HCT116 (cell line): ENCODE results near the gene METTL6.

Experiments
- EZH2 ChIP-seq: fragments of 200-600 bp; sonication (generic); IDR thresholded peaks from 2 replicates; pipeline ENCODE4 v1.6.1; 2017; ENCODE audit warnings: antibody characterized with exemption, mixed run types
- EZH2phosphoT487 ChIP-seq: fragments of 200-600 bp; IDR thresholded peaks from 2 replicates; pipeline ENCODE4 v1.6.1; 2018; ENCODE audit warnings: antibody characterized with exemption, borderline replicate concordance
- POLR2A ChIP-seq: IDR thresholded peaks from 2 replicates; pipeline ENCODE4 v1.7.0; 2011; ENCODE audit warnings: borderline replicate concordance; ENCODE audit not compliant: insufficient read depth, insufficient read length; ENCODE audit errors: extremely low read depth
- POLR2AphosphoS5 ChIP-seq: IDR thresholded peaks from 2 replicates; pipeline ENCODE4 v1.6.1; 2011; ENCODE audit warnings: mild to moderate bottlenecking, low read depth, low read length, moderate library complexity
- RAD21 ChIP-seq: IDR thresholded peaks from 2 replicates; pipeline ENCODE4 v1.6.1; 2012; ENCODE audit warnings: low read depth, mild to moderate bottlenecking
- SP1 ChIP-seq: IDR thresholded peaks from 2 replicates; pipeline ENCODE4 v1.6.1; 2012; ENCODE audit warnings: low read depth
- TCF7L2 ChIP-seq: IDR thresholded peaks from 2 replicates; pipeline ENCODE4 v1.7.0; 2011; ENCODE audit warnings: borderline replicate concordance, inconsistent platforms; ENCODE audit not compliant: insufficient read depth, insufficient read length; ENCODE audit errors: extremely low read depth
- YY1 ChIP-seq: IDR thresholded peaks from 2 replicates; pipeline ENCODE4 v1.6.1; 2011; ENCODE audit warnings: low read length, low read depth, moderate library complexity, mild to moderate bottlenecking; ENCODE audit not compliant: insufficient replicate concordance; ENCODE audit errors: extremely low read depth
- ZNF274 ChIP-seq: fragments of 200-500 bp; sonication (Bioruptor generic); IDR thresholded peaks from 2 replicates; pipeline ENCODE4 v1.6.1; 2014; ENCODE audit warnings: mild to moderate bottlenecking, low read depth, low read length, inconsistent platforms
- TF ChIP-seq, protein P1 (sequence below), 3 experiments: fragments of 200-600 bp in 1 of 3; sonication (generic) in 1 of 3; IDR thresholded peaks in 2 of 3; conservative IDR thresholded peaks in 1 of 3; 2 replicates each; pipeline ENCODE4 v1.5.1; 2012 to 2017; ENCODE audit warnings: low read depth in 2 of 3, low read length in 2 of 3, antibody characterized with exemption in 1 of 3, borderline replicate concordance in 1 of 3, control low read depth in 1 of 3, mild to moderate bottlenecking in 1 of 3, mixed read lengths in 1 of 3, mixed run types in 1 of 3, moderate library complexity in 1 of 3; ENCODE audit not compliant: insufficient read depth in 1 of 3
- TF ChIP-seq, protein P2 (sequence below): IDR thresholded peaks from 2 replicates; pipeline ENCODE4 v1.6.1; 2012; ENCODE audit warnings: low read depth
- TF ChIP-seq, protein P3 (sequence below): IDR thresholded peaks from 2 replicates; pipeline ENCODE4 v1.6.1; 2011; ENCODE audit warnings: mild to moderate bottlenecking, low read length, moderate library complexity; ENCODE audit not compliant: insufficient replicate concordance; ENCODE audit errors: extremely low read depth
- TF ChIP-seq, protein P4 (sequence below): IDR thresholded peaks from 2 replicates; pipeline ENCODE4 v1.6.1; 2012

DNA sequence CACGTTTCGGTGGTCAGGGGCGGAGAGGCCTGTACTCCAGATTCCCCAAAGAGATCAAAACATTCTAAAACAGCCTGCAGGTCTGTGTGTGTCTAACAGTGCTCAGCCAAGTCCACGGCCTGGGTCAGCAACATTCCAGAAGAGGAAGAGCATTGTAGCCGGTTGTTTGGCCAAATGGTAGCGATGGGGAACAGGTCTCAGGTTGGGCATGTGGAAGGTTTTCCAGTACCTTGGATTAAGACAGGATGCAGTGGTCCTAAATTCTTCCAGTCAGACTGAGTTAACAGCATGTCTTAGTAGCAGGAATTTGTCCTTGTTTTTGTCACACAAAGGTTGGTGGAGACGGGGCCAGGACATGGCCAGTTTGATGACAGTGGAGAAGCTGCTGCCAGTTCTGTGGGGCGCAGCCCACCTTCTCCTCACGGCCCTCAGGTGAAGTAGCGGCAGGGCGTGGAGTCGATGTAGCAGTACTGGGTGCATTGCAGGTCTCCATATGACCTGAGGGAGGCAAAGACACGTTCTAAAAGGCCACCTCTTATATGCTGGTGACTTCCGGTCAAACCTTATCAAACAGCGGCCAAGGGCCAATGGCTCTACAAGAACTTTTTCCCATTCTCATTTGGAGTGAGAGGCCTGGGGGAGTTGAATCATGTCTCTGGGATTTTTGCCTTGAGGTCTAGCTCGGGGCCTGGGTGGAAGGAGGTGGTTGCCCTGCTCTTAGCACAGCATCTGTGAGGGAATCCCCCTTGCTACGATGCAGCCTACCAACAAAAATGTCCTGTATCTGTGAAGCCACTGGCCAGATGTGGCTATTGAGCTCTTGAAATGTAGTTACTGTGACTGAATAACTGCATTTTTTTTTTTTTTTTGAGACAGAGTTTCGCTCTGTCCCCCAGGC lies 24.1 kb upstream of the METTL6 start:
- TF ChIP-seq POLR2A (no peak), RAD21 (no peak), EZH2 (no peak), POLR2AphosphoS5 (no peak), EZH2phosphoT487 (no peak), YY1 (no peak), ZNF274 (no peak), SP1 (no peak), TCF7L2 (no peak)
- TF ChIP-seq, protein P1, sequence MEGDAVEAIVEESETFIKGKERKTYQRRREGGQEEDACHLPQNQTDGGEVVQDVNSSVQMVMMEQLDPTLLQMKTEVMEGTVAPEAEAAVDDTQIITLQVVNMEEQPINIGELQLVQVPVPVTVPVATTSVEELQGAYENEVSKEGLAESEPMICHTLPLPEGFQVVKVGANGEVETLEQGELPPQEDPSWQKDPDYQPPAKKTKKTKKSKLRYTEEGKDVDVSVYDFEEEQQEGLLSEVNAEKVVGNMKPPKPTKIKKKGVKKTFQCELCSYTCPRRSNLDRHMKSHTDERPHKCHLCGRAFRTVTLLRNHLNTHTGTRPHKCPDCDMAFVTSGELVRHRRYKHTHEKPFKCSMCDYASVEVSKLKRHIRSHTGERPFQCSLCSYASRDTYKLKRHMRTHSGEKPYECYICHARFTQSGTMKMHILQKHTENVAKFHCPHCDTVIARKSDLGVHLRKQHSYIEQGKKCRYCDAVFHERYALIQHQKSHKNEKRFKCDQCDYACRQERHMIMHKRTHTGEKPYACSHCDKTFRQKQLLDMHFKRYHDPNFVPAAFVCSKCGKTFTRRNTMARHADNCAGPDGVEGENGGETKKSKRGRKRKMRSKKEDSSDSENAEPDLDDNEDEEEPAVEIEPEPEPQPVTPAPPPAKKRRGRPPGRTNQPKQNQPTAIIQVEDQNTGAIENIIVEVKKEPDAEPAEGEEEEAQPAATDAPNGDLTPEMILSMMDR (IDR thresholded peaks at IDR 0.05 in 2 of 3, conservative IDR thresholded peaks at IDR 0.05 in 1 of 3; ENCODE audit: borderline replicate concordance in 1 of 3, insufficient read depth in 1 of 3, low read depth in 2 of 3, low read length in 2 of 3): no peak
- TF ChIP-seq, protein P2, sequence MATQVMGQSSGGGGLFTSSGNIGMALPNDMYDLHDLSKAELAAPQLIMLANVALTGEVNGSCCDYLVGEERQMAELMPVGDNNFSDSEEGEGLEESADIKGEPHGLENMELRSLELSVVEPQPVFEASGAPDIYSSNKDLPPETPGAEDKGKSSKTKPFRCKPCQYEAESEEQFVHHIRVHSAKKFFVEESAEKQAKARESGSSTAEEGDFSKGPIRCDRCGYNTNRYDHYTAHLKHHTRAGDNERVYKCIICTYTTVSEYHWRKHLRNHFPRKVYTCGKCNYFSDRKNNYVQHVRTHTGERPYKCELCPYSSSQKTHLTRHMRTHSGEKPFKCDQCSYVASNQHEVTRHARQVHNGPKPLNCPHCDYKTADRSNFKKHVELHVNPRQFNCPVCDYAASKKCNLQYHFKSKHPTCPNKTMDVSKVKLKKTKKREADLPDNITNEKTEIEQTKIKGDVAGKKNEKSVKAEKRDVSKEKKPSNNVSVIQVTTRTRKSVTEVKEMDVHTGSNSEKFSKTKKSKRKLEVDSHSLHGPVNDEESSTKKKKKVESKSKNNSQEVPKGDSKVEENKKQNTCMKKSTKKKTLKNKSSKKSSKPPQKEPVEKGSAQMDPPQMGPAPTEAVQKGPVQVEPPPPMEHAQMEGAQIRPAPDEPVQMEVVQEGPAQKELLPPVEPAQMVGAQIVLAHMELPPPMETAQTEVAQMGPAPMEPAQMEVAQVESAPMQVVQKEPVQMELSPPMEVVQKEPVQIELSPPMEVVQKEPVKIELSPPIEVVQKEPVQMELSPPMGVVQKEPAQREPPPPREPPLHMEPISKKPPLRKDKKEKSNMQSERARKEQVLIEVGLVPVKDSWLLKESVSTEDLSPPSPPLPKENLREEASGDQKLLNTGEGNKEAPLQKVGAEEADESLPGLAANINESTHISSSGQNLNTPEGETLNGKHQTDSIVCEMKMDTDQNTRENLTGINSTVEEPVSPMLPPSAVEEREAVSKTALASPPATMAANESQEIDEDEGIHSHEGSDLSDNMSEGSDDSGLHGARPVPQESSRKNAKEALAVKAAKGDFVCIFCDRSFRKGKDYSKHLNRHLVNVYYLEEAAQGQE: no peak
- TF ChIP-seq, protein P3, sequence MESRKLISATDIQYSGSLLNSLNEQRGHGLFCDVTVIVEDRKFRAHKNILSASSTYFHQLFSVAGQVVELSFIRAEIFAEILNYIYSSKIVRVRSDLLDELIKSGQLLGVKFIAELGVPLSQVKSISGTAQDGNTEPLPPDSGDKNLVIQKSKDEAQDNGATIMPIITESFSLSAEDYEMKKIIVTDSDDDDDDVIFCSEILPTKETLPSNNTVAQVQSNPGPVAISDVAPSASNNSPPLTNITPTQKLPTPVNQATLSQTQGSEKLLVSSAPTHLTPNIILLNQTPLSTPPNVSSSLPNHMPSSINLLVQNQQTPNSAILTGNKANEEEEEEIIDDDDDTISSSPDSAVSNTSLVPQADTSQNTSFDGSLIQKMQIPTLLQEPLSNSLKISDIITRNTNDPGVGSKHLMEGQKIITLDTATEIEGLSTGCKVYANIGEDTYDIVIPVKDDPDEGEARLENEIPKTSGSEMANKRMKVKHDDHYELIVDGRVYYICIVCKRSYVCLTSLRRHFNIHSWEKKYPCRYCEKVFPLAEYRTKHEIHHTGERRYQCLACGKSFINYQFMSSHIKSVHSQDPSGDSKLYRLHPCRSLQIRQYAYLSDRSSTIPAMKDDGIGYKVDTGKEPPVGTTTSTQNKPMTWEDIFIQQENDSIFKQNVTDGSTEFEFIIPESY: no peak
- TF ChIP-seq, protein P4, sequence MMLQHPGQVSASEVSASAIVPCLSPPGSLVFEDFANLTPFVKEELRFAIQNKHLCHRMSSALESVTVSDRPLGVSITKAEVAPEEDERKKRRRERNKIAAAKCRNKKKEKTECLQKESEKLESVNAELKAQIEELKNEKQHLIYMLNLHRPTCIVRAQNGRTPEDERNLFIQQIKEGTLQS: no peak
